ENCODE results near the gene TULP3.
A peak's percentile ranks its signal among the peaks of the same experiment; 100 is the strongest.

DNA sequence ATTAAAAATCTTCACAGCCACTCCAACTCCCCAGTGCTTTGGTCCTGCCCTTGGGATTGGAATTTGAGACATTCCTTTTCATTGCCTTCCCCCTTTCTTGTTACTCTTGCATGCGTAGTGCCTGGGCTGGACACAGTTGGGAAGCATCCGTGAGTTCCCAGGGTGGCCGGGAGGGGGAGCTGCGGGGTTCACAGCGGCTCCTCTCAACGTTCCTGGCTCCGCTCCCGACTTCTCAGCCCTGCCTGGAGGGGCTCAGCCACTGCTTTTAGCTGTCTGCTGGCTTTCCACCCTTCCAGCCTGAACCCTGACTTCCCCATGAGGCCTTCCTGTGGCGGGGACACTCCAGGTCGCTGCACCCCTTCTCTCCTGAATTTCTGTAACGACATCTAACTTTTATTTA lies 37.1 kb upstream of the TULP3 start:
- TF ChIP-seq, protein P1, sequence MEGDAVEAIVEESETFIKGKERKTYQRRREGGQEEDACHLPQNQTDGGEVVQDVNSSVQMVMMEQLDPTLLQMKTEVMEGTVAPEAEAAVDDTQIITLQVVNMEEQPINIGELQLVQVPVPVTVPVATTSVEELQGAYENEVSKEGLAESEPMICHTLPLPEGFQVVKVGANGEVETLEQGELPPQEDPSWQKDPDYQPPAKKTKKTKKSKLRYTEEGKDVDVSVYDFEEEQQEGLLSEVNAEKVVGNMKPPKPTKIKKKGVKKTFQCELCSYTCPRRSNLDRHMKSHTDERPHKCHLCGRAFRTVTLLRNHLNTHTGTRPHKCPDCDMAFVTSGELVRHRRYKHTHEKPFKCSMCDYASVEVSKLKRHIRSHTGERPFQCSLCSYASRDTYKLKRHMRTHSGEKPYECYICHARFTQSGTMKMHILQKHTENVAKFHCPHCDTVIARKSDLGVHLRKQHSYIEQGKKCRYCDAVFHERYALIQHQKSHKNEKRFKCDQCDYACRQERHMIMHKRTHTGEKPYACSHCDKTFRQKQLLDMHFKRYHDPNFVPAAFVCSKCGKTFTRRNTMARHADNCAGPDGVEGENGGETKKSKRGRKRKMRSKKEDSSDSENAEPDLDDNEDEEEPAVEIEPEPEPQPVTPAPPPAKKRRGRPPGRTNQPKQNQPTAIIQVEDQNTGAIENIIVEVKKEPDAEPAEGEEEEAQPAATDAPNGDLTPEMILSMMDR (IDR thresholded peaks at IDR 0.05; ENCODE audit: low read depth, low read length), result peak; percentile 69
- TF ChIP-seq POLR2A (IDR thresholded peaks at IDR 0.05; ENCODE audit: extremely low read depth, insufficient read length), result no peak
- TF ChIP-seq, protein P2, sequence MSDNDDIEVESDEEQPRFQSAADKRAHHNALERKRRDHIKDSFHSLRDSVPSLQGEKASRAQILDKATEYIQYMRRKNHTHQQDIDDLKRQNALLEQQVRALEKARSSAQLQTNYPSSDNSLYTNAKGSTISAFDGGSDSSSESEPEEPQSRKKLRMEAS (IDR thresholded peaks at IDR 0.05; ENCODE audit: low read depth, low read length), result no peak
- TF ChIP-seq MYC (IDR thresholded peaks at IDR 0.05; ENCODE audit: low read depth, low read length), result no peak

All from NB4 (cell line).